KMS-11 (cell line): ENCODE data around the gene TAOK2.

Source experiments
- H2AFZ ChIP-seq: fragments of 200-600 bp; sonication (generic); 2 replicates; pipeline ENCODE4 v1.6.1; 2016; ENCODE audit warnings: antibody characterized with exemption, mixed run types, low read depth
- H3K27ac ChIP-seq: fragments of 200-600 bp; sonication (generic); 2 replicates; pipeline ENCODE4 v1.6.1; 2016; ENCODE audit warnings: mild to moderate bottlenecking, mixed run types
- H3K27me3 ChIP-seq: fragments of 200-600 bp; sonication (generic); 2 replicates; pipeline ENCODE4 v1.6.1; 2017; ENCODE audit warnings: mild to moderate bottlenecking, low read depth, mixed run types, moderate library complexity; ENCODE audit not compliant: insufficient read depth
- H3K36me3 ChIP-seq: fragments of 200-600 bp; sonication (generic); 2 replicates; pipeline ENCODE4 v1.6.1; 2017; ENCODE audit warnings: mild to moderate bottlenecking, mixed run types; ENCODE audit not compliant: insufficient read depth
- H3K4me1 ChIP-seq: fragments of 200-600 bp; sonication (generic); 2 replicates; pipeline ENCODE4 v1.6.1; 2016; ENCODE audit warnings: mild to moderate bottlenecking, low read depth, mixed run types; ENCODE audit not compliant: poor library complexity, severe bottlenecking
- H3K4me2 ChIP-seq: fragments of 200-600 bp; sonication (generic); 2 replicates; pipeline ENCODE4 v1.7.0; 2016; ENCODE audit warnings: mild to moderate bottlenecking, mixed run types
- H3K4me3 ChIP-seq: fragments of 200-600 bp; sonication (generic); IDR thresholded peaks from 2 replicates; pipeline ENCODE4 v1.6.1; 2017; ENCODE audit warnings: low read depth, low read length, mixed read lengths; ENCODE audit not compliant: insufficient read depth
- H3K79me2 ChIP-seq: fragments of 200-600 bp; sonication (generic); 2 replicates; pipeline ENCODE4 v1.6.1; 2016; ENCODE audit warnings: low read depth, mixed run types; ENCODE audit not compliant: insufficient read depth
- H3K9ac ChIP-seq: fragments of 200-600 bp; sonication (generic); 2 replicates; pipeline ENCODE4 v1.6.1; 2016; ENCODE audit warnings: mild to moderate bottlenecking, mixed run types
- H4K20me1 ChIP-seq: fragments of 200-600 bp; sonication (generic); 2 replicates; pipeline ENCODE4 v1.6.1; 2016; ENCODE audit warnings: mild to moderate bottlenecking, mixed run types; ENCODE audit not compliant: insufficient read depth
- TF ChIP-seq, protein P1 (sequence below): fragments of 200-600 bp; sonication (generic); conservative IDR thresholded peaks from 2 replicates; pipeline ENCODE4 v1.6.1; 2017; ENCODE audit warnings: low read depth, mild to moderate bottlenecking, antibody characterized with exemption, low read length, moderate library complexity, mixed read lengths

Gene TAOK2

DNA sequence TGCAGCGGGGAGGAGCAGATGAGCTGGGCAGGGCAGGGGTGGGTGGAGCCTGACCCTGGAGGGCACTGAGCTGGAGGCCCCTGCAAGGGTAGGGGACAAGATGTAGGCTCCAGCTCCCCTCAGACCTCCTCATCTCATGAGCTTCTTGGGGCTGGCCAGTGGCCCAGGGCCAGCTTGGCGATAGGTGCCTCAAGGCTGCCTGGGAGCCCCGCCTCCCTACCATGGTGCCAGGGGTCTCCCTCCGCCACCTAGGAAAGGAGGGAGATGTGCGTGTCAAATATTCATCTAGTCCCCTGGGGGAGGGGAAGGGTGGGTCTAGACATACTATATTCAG is 17.9 kb downstream of the TAOK2 start:
- H3K27ac ChIP-seq, result no peak overlapping the region
- H3K36me3 ChIP-seq, result no peaks in the 10 kb centered on the region
- H3K4me2 ChIP-seq, result no peak overlapping the region
- no peak overlapping the region for H2AFZ ChIP-seq
- no peaks in the 10 kb centered on the region for H3K27me3 ChIP-seq
- TF ChIP-seq, protein P1, sequence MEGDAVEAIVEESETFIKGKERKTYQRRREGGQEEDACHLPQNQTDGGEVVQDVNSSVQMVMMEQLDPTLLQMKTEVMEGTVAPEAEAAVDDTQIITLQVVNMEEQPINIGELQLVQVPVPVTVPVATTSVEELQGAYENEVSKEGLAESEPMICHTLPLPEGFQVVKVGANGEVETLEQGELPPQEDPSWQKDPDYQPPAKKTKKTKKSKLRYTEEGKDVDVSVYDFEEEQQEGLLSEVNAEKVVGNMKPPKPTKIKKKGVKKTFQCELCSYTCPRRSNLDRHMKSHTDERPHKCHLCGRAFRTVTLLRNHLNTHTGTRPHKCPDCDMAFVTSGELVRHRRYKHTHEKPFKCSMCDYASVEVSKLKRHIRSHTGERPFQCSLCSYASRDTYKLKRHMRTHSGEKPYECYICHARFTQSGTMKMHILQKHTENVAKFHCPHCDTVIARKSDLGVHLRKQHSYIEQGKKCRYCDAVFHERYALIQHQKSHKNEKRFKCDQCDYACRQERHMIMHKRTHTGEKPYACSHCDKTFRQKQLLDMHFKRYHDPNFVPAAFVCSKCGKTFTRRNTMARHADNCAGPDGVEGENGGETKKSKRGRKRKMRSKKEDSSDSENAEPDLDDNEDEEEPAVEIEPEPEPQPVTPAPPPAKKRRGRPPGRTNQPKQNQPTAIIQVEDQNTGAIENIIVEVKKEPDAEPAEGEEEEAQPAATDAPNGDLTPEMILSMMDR, result no peak
- H4K20me1 ChIP-seq, result no peaks in the 10 kb centered on the region
- peaks cover 9% of the 10 kb centered on the region for H3K4me1 ChIP-seq
- no peaks in the 10 kb centered on the region for H3K79me2 ChIP-seq
- no peak overlapping the region for H3K9ac ChIP-seq
- no peak overlapping the region for H3K4me3 ChIP-seq

DNA sequence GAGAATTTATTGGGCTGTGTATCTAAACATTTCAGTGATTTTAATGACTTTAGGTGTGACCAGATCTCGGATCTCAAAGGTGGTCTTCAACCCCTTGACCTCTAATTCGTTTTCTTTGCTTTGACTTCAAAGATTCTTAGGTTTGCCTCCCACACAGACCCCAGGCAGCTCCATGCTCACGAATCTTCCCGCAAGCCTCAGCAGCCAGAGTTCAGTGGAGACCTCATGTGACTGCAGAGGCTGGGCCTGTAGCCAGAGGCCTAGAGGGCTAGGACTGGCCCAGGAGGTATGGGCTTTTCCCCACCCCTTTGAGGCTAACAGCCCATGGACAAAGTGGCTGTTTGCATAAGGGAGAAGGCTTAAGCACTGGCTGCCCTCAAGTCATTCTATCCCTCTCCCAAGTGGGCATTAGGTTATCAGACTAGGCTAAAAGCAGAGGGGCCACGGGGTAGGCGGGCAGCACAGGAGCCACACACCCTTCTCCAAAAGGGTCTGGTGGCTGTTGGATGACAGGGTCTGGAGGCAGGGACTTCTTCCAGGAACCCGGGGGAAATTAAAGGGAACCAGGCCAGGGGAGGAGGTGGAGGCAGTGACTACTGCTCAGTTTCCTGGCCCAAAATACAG is 18.8 kb downstream of the TAOK2 start:
- no peak overlapping the region for H3K4me3 ChIP-seq
- H3K4me1 ChIP-seq, result peaks cover 17% of the 10 kb centered on the region
- H3K27me3 ChIP-seq, result no peaks in the 10 kb centered on the region
- no peak overlapping the region for H3K27ac ChIP-seq
- peaks cover 9% of the 10 kb centered on the region; the same call in 1 of the 2 replicates for H3K79me2 ChIP-seq
- TF ChIP-seq, protein P1, result no peak
- H3K36me3 ChIP-seq, result no peaks in the 10 kb centered on the region
- no peak overlapping the region for H3K4me2 ChIP-seq
- H3K9ac ChIP-seq, result no peak overlapping the region
- no peaks in the 10 kb centered on the region for H4K20me1 ChIP-seq
- no peak overlapping the region for H2AFZ ChIP-seq

DNA sequence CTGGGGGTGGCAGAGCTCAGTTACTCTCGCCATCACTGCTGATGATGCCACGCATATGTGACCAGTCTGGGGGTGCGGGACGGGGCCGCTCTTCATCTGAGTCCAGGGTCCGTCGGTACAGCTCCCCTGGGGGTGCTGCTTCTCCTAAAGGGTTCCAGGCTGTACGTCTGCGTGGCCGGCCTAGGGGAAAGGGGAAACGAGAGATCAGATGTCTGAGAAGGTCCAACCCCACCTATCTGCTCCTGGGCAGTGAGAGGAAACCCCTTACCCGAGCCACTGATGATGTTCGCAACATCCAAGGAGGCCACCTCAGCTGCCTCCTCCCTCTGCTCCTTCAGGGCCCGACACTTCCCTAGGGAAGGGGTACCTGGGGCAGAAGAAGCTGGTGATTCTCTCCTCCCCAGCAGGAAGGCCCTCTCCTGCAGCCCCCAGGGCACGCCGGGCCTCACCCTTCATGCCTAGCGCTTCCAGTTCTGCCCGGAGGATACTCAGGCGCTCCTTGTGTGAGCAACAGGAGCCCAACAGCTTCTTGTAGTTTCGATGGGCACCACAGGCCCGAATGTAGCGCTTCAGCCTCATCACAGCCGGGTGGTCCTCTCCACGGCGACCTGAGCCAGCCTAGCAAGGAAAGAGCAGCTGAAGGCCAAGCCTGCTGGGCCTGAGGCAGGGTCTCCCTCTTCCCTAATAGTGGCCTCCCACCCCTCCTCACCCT is 19.7 kb downstream of the TAOK2 start:
- no peaks in the 10 kb centered on the region for H3K36me3 ChIP-seq
- no peak overlapping the region for H3K4me2 ChIP-seq

DNA sequence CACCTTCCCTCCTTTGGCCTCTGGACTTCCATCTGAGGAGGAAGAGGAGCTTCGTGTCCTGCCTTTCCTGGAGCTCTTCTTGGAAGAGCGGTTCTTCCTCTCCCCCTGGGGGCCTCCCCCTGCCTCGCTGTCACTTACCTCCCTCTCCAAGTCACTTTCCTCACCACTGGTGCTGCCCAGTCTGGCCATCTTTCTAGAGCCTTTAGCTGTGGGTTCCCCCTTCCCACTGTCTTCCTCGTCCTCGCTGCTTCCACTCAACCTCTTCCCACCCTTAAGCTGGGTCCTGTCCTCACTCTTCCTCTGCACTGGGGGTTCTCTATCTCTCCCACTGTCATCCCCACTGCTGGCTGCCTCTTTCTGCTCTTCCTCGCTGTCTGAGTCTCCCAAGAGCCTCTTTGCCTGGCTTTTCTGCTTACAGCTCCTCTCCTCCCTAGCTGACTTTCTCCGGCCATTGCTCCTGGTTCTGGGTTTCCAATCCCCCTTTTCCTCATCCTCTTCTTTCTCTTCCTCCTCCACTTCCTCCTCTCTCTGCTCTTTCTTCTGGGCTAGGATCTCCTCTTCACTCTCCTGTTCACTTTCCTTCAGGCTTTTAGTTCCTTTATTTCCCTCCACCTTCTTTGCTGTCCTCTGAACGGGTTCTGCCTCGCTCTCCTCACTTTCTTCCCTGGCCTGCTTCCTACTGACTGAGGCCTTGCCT is 20.4 kb downstream of the TAOK2 start:
- Histone ChIP-seq H3K4me3 (no peak overlapping the region), H3K36me3 (no peaks in the 10 kb centered on the region)

More for the DNA sequence above, 19.7 kb downstream of the TAOK2 start:
- H3K4me1 ChIP-seq, result peaks cover 17% of the 10 kb centered on the region
- no peak overlapping the region for H3K9ac ChIP-seq
- no peak overlapping the region for H3K4me3 ChIP-seq
- no peak overlapping the region for H3K27ac ChIP-seq
- TF ChIP-seq, protein P1, result no peak
- H3K79me2 ChIP-seq, result peaks cover 10% of the 10 kb centered on the region; the same call in 1 of the 2 replicates
- no peaks in the 10 kb centered on the region for H4K20me1 ChIP-seq
- no peak overlapping the region for H2AFZ ChIP-seq
- no peaks in the 10 kb centered on the region for H3K27me3 ChIP-seq

More for the DNA sequence above, 20.4 kb downstream of the TAOK2 start:
- no peak overlapping the region for H2AFZ ChIP-seq
- peaks cover 17% of the 10 kb centered on the region for H3K4me1 ChIP-seq
- TF ChIP-seq, protein P1, result no peak
- peak overlapping the region; percentile 100; the same call in 1 of the 2 replicates for H3K9ac ChIP-seq
- no peaks in the 10 kb centered on the region for H3K27me3 ChIP-seq
- H3K27ac ChIP-seq, result peak overlapping the region; percentile 100; the same call in 1 of the 2 replicates
- H3K79me2 ChIP-seq, result peaks cover 10% of the 10 kb centered on the region; the same call in 1 of the 2 replicates
- H4K20me1 ChIP-seq, result no peaks in the 10 kb centered on the region
- H3K4me2 ChIP-seq, result peak overlapping the region; percentile 93
